ENCODE measurements around the gene ANKRD33B. TPM values are rescaled to one million over a fixed set of nuclear protein-coding genes. Genes with fewer than 3 reads are reported as not detected.

ANKRD33B gene
- total and polyA plus RNA-seq, 9 of the 15 experiments (the other 6 are each of a cell fraction or from before 2014, with no cell fraction given): 0.10 to 1.7 (median 0.40) TPM

DNA sequence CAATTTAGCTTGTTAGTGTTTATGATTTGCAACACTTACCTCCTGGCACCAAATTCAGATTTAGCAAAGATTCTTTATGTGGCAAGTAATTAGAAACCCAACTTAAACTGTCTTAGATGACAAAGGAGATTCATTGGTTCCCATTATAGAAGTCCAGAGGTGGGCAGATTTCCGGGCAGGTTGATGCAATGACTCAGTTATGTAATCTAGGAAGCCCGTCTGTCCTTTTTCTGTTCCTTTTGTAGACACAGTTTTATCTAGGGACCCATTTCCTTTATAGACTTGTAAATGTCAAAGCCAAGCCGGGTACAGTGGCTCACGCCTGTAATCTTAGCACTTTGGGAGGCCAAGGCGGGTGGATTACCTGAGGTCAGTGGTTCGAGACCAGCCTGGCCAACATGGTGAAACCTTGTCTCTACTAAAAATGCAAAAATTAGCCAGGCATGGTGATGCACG is 20.3 kb upstream of the ANKRD33B start:
- intact Hi-C loops (cut with micrococcal nuclease) (no loop called here), in situ Hi-C loops (cut with MboI) (no loop called here)
- ChIA-PET CTCF (ENCODE audit: low intra/inter-chr PET ratio) (no interaction called here), POLR2A (interaction anchor here (1.0 to 1.6 kb wide), 2 partner anchors 15 to 16 kb away, joined by 3 read pairs; no protein-coding TSS in a partner anchor)
- H3K9ac ChIP-seq (ENCODE audit: insufficient read depth in 1 of 2, low read depth in 2 of 2, low read length in 2 of 2): no peak overlapping the region
- H3K79me2 ChIP-seq (ENCODE audit: control insufficient read depth, insufficient read depth, low read length): no peaks in the 10 kb centered on the region
- ATAC-seq (peak; percentile 18; the same call in 2 of the 3 replicates), DNase-seq (ENCODE audit: extremely low read depth in 1 of 4, low spot score in 3 of 4) (peak in 1 of 4 experiments; percentile 37), FAIRE-seq (no peak)
- no peaks in the 10 kb centered on the region for H4K20me1 ChIP-seq (replicated peaks; ENCODE audit: control insufficient read depth, insufficient read depth, low read length)
- no peaks in the 10 kb centered on the region for H3K9me3 ChIP-seq (replicated peaks; ENCODE audit: control insufficient read depth, insufficient read depth, low read depth, low read length)
- 3% methylated on average over 7 of the region's 7 CpGs for WGBS (ENCODE audit: insufficient coverage, low coverage, missing lambda C conversion rate)
- no peak overlapping the region for H3K4me3 ChIP-seq
- H2AFZ ChIP-seq (ENCODE audit: low read depth, low read length): no peak overlapping the region
- H3K4me1 ChIP-seq (replicated peaks in 1 of 2; ENCODE audit: control insufficient read depth in 2 of 2, insufficient read depth in 2 of 2, low read length in 2 of 2): peaks cover 4 to 8% of the 10 kb centered on the region in 2 experiments; a peak in 3 of 5 replicates
- no peak overlapping the region for H3K4me2 ChIP-seq (ENCODE audit: insufficient read depth, low read length)
- no TSS peak for BruUV-seq (replicated peaks)
- peaks cover 14 to 37% of the 10 kb centered on the region in 2 experiments; a peak in 4 of 5 replicates for H3K27me3 ChIP-seq (ENCODE audit: control insufficient read depth in 2 of 2, insufficient read depth in 2 of 2, low read length in 2 of 2)
- H3K9me1 ChIP-seq (ENCODE audit: control insufficient read depth, insufficient read depth, low read length): peaks cover 3% of the 10 kb centered on the region
- no peak overlapping the region for H3K27ac ChIP-seq (ENCODE audit: extremely low read depth, low read depth, low read length)
- no peaks in the 10 kb centered on the region for H3K36me3 ChIP-seq (ENCODE audit: control insufficient read depth, insufficient read depth, low read length)
- TF ChIP-seq MAZ (CRISPR knock-in tag; conservative IDR thresholded peaks at IDR 0.05 in 1 of 2, IDR thresholded peaks at IDR 0.05 in 1 of 2) (0 out of 4 replicates have a peak, but pooled peaks of 1 of the 2 experiments have one; percentile 8), EGR1 (conservative IDR thresholded peaks at IDR 0.05) (no peak), ZNF79 (CRISPR knock-in tag; IDR thresholded peaks at IDR 0.05; ENCODE audit: low read depth) (no peak), TCF3 (CRISPR knock-in tag; IDR thresholded peaks at IDR 0.05) (peak; percentile 67), SMAD1 (IDR thresholded peaks at IDR 0.05; ENCODE audit: low read depth, low read length, partially characterized antibody) (no peak), NFE2 (IDR thresholded peaks at IDR 0.05; ENCODE audit: low read depth) (peak; percentile 18; the same call in 1 of the 2 replicates), CCAR2 (IDR thresholded peaks at IDR 0.05; ENCODE audit: low read depth, low read length) (no peak), RBBP5 (IDR thresholded peaks at IDR 0.05; ENCODE audit: borderline replicate concordance, insufficient read depth, low read length, poor library complexity, severe bottlenecking) (no peak), CEBPB (tag; IDR thresholded peaks at IDR 0.05) (peak; percentile 66), ZNF24 (IDR thresholded peaks at IDR 0.05) (no peak), ELF1 (tag; IDR thresholded peaks at IDR 0.05) (peak; percentile 37; the same call in 1 of the 2 replicates), ZNF77 (CRISPR knock-in tag; IDR thresholded peaks at IDR 0.05) (no peak), TAL1 (IDR thresholded peaks at IDR 0.05) (peak; percentile 50), ZNF507 (tag; conservative IDR thresholded peaks at IDR 0.05) (no peak), CBX1 (IDR thresholded peaks at IDR 0.05; ENCODE audit: low read depth) (no peak), ZNF217 (CRISPR knock-in tag; IDR thresholded peaks at IDR 0.05) (no peak)
- TF ChIP-seq, protein P1, sequence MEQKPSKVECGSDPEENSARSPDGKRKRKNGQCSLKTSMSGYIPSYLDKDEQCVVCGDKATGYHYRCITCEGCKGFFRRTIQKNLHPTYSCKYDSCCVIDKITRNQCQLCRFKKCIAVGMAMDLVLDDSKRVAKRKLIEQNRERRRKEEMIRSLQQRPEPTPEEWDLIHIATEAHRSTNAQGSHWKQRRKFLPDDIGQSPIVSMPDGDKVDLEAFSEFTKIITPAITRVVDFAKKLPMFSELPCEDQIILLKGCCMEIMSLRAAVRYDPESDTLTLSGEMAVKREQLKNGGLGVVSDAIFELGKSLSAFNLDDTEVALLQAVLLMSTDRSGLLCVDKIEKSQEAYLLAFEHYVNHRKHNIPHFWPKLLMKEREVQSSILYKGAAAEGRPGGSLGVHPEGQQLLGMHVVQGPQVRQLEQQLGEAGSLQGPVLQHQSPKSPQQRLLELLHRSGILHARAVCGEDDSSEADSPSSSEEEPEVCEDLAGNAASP (IDR thresholded peaks at IDR 0.05): no peak
- TF ChIP-seq, protein P2, sequence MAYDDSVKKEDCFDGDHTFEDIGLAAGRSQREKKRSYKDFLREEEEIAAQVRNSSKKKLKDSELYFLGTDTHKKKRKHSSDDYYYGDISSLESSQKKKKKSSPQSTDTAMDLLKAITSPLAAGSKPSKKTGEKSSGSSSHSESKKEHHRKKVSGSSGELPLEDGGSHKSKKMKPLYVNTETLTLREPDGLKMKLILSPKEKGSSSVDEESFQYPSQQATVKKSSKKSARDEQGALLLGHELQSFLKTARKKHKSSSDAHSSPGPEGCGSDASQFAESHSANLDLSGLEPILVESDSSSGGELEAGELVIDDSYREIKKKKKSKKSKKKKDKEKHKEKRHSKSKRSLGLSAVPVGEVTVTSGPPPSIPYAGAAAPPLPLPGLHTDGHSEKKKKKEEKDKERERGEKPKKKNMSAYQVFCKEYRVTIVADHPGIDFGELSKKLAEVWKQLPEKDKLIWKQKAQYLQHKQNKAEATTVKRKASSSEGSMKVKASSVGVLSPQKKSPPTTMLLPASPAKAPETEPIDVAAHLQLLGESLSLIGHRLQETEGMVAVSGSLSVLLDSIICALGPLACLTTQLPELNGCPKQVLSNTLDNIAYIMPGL (CRISPR knock-in tag; IDR thresholded peaks at IDR 0.05): no peak
- TF ChIP-seq, protein P3, sequence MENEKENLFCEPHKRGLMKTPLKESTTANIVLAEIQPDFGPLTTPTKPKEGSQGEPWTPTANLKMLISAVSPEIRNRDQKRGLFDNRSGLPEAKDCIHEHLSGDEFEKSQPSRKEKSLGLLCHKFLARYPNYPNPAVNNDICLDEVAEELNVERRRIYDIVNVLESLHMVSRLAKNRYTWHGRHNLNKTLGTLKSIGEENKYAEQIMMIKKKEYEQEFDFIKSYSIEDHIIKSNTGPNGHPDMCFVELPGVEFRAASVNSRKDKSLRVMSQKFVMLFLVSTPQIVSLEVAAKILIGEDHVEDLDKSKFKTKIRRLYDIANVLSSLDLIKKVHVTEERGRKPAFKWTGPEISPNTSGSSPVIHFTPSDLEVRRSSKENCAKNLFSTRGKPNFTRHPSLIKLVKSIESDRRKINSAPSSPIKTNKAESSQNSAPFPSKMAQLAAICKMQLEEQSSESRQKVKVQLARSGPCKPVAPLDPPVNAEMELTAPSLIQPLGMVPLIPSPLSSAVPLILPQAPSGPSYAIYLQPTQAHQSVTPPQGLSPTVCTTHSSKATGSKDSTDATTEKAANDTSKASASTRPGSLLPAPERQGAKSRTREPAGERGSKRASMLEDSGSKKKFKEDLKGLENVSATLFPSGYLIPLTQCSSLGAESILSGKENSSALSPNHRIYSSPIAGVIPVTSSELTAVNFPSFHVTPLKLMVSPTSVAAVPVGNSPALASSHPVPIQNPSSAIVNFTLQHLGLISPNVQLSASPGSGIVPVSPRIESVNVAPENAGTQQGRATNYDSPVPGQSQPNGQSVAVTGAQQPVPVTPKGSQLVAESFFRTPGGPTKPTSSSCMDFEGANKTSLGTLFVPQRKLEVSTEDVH (IDR thresholded peaks at IDR 0.05; ENCODE audit: low read depth, partially characterized antibody): no peak

All from K562 (cell line).